ENCODE data around the gene MGAT2. TPM values are rescaled to one million over a fixed set of nuclear protein-coding genes. Genes with fewer than 3 reads are reported as not detected.
A peak's percentile ranks its signal among the peaks of the same experiment; 100 is the strongest.

MGAT2 gene
- total and polyA plus RNA-seq, 4 experiments from 2014 or later = 35.7 to 58.7 (median 50.4) TPM

DNA sequence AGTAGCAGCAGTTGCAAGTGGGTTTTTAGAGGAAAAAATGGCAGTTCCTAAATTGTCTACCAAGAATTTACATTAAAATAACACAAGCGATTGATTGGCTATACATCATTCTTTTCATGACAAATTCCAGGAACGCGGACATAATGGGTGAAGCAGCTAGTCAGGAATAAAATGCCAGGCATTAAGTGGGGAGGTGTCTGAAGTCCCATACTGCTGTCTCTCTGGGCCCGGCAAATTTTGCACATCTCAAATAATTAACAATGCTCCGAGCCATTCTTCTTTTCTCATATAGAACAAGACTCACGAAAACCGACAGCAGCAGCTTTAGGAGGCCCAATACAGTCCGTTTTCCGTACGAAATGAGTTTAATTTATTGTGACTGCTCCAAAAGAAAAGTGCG, 869 bp upstream of the MGAT2 start:
- Mint-ChIP-seq H3K4me1 (peaks cover 33 to 69% (median 42%) of the 10 kb centered on the region in 4 donors), H3K36me3 (peaks cover 14 to 62% of the 10 kb centered on the region in 2 donors), H3K9me3 (peaks cover 0 to 4% (median 0%) of the 10 kb centered on the region in 8 donors), H3K4me3 (peak overlapping the region; percentile 95 to 99 (median 96)), H3K27me3 (no peaks in the 10 kb centered on the region), H3K27ac (peak overlapping the region; percentile 98 to 100 (median 99))
- H3K27ac ChIP-seq (ENCODE audit: low read depth, low read length) = peak overlapping the region; percentile 98
- H3K36me3 ChIP-seq (ENCODE audit: insufficient read depth, low read length) = peaks cover 13% of the 10 kb centered on the region
- H3K4me3 ChIP-seq (ENCODE audit: low read length in 2 of 2) = peak overlapping the region; percentile 99 to 100
- intact Hi-C loops (cut with micrococcal nuclease) = loop anchor here (1.0 to 2.0 kb wide), 7 partner anchors 15 to 611 kb away; partner anchors contain the start of genes LRR1, RPS29, SOS2 and VCPKMT
- ChIA-PET CTCF (ENCODE audit: partially characterized antibody) (interaction anchor here (0.9 to 7.1 kb wide), 17 partner anchors 9 to 243 kb away, joined by 3 to 135 read pairs (median 7); partner anchors contain the start of genes DNAAF2, KLHDC2, LRR1 and NEMF), POLR2A (ENCODE audit: partially characterized antibody) (interaction anchor here (0.6 to 6.2 kb wide), 30 partner anchors 9 to 744 kb away, joined by 3 to 413 read pairs (median 6); partner anchors contain the start of genes DMAC2L, DNAAF2, KLHDC1 and KLHDC2)
- peaks cover 60% of the 10 kb centered on the region for H3K4me1 ChIP-seq (ENCODE audit: insufficient read depth, low read length)
- no peaks in the 10 kb centered on the region for H3K9me3 ChIP-seq (ENCODE audit: control insufficient read depth in 1 of 2, low read length in 2 of 2)
- no peak for DNase-seq
- H3K27me3 ChIP-seq (ENCODE audit: insufficient read depth, low read length) = no peaks in the 10 kb centered on the region

DNA sequence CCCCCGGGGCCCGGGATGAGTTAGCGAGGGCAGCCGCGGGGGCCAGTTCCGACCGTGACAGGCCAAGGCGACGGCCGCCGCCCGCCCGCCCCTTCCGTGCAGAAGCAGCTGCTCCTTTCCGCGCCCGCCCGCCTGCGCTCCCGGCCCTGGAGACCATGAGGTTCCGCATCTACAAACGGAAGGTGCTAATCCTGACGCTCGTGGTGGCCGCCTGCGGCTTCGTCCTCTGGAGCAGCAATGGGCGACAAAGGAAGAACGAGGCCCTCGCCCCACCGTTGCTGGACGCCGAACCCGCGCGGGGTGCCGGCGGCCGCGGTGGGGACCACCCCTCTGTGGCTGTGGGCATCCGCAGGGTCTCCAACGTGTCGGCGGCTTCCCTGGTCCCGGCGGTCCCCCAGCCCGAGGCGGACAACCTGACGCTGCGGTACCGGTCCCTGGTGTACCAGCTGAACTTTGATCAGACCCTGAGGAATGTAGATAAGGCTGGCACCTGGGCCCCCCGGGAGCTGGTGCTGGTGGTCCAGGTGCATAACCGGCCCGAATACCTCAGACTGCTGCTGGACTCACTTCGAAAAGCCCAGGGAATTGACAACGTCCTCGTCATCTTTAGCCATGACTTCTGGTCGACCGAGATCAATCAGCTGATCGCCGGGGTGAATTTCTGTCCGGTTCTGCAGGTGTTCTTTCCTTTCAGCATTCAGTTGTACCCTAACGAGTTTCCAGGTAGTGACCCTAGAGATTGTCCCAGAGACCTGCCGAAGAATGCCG, 699 bp downstream of the MGAT2 start:
- peak in 1 of 5 donors; percentile 29 for DNase-seq
- peak overlapping the region; percentile 98 for H3K27ac ChIP-seq (ENCODE audit: low read depth, low read length)
- CTCF ChIA-PET (ENCODE audit: partially characterized antibody) = interaction anchor here (1.0 to 7.1 kb wide), 18 partner anchors 10 to 241 kb away, joined by 3 to 135 read pairs (median 6); partner anchors contain the start of genes DNAAF2, KLHDC2, LRR1 and NEMF
- no peaks in the 10 kb centered on the region for H3K27me3 Mint-ChIP-seq
- H3K36me3 ChIP-seq (ENCODE audit: insufficient read depth, low read length) = peaks cover 13% of the 10 kb centered on the region
- H3K27ac Mint-ChIP-seq = peak overlapping the region; percentile 95 to 100 (median 99)
- H3K4me3 Mint-ChIP-seq = peak overlapping the region; percentile 95 to 99 (median 96)
- intact Hi-C loops (cut with micrococcal nuclease) = loop anchor here (2.0 kb wide), 1 partner anchor 610 kb away; the partner anchor contains the start of gene SOS2
- POLR2A ChIA-PET (ENCODE audit: partially characterized antibody) = interaction anchor here (0.6 to 6.2 kb wide), 30 partner anchors 11 to 899 kb away, joined by 3 to 413 read pairs (median 6); partner anchors contain the start of genes ARF6, DMAC2L, DNAAF2 and KLHDC1
- H3K4me1 Mint-ChIP-seq = peaks cover 36 to 73% (median 46%) of the 10 kb centered on the region in 4 donors
- H3K4me3 ChIP-seq (ENCODE audit: low read length in 2 of 2) = peak overlapping the region; percentile 99 to 100
- H3K4me1 ChIP-seq (ENCODE audit: insufficient read depth, low read length) = peaks cover 68% of the 10 kb centered on the region
- no peaks in the 10 kb centered on the region for H3K27me3 ChIP-seq (ENCODE audit: insufficient read depth, low read length)
- peaks cover 0 to 4% (median 0%) of the 10 kb centered on the region in 8 donors for H3K9me3 Mint-ChIP-seq
- peaks cover 14 to 59% of the 10 kb centered on the region in 2 donors for H3K36me3 Mint-ChIP-seq
- no peaks in the 10 kb centered on the region for H3K9me3 ChIP-seq (ENCODE audit: control insufficient read depth in 1 of 2, low read length in 2 of 2)

DNA sequence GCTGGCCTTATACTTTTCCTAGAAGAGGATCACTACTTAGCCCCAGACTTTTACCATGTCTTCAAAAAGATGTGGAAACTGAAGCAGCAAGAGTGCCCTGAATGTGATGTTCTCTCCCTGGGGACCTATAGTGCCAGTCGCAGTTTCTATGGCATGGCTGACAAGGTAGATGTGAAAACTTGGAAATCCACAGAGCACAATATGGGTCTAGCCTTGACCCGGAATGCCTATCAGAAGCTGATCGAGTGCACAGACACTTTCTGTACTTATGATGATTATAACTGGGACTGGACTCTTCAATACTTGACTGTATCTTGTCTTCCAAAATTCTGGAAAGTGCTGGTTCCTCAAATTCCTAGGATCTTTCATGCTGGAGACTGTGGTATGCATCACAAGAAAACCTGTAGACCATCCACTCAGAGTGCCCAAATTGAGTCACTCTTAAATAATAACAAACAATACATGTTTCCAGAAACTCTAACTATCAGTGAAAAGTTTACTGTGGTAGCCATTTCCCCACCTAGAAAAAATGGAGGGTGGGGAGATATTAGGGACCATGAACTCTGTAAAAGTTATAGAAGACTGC, 1.5 kb downstream of the MGAT2 start:
- H3K27ac Mint-ChIP-seq = peak overlapping the region; percentile 91 to 100 (median 93)
- Histone ChIP-seq H3K27ac (ENCODE audit: low read depth, low read length) (peak overlapping the region; percentile 98), H3K4me1 (ENCODE audit: insufficient read depth, low read length) (peaks cover 67% of the 10 kb centered on the region), H3K27me3 (ENCODE audit: insufficient read depth, low read length) (no peaks in the 10 kb centered on the region), H3K36me3 (ENCODE audit: insufficient read depth, low read length) (peaks cover 13% of the 10 kb centered on the region), H3K4me3 (ENCODE audit: low read length in 2 of 2) (peak overlapping the region; percentile 99 to 100), H3K9me3 (ENCODE audit: control insufficient read depth in 1 of 2, low read length in 2 of 2) (no peaks in the 10 kb centered on the region)
- intact Hi-C loops (cut with micrococcal nuclease) = no loop called here
- ChIA-PET POLR2A (ENCODE audit: partially characterized antibody) (interaction anchor here (0.8 to 6.2 kb wide), 12 partner anchors 11 to 898 kb away, joined by 3 to 413 read pairs (median 24); partner anchors contain the start of genes DNAAF2, KLHDC2, LRR1 and NEMF), CTCF (ENCODE audit: partially characterized antibody) (interaction anchor here (0.7 to 7.1 kb wide), 10 partner anchors 11 to 240 kb away, joined by 3 to 135 read pairs (median 10); partner anchors contain the start of genes DNAAF2, LRR1, NEMF and RPS29)
- H3K4me1 Mint-ChIP-seq = peaks cover 38 to 75% (median 49%) of the 10 kb centered on the region in 4 donors
- peaks cover 16 to 57% of the 10 kb centered on the region in 2 donors for H3K36me3 Mint-ChIP-seq
- no peaks in the 10 kb centered on the region for H3K27me3 Mint-ChIP-seq
- peaks cover 0 to 4% (median 0%) of the 10 kb centered on the region in 8 donors for H3K9me3 Mint-ChIP-seq
- H3K4me3 Mint-ChIP-seq = peak overlapping the region; percentile 95 to 99 (median 96)
- no peak for DNase-seq

DNA sequence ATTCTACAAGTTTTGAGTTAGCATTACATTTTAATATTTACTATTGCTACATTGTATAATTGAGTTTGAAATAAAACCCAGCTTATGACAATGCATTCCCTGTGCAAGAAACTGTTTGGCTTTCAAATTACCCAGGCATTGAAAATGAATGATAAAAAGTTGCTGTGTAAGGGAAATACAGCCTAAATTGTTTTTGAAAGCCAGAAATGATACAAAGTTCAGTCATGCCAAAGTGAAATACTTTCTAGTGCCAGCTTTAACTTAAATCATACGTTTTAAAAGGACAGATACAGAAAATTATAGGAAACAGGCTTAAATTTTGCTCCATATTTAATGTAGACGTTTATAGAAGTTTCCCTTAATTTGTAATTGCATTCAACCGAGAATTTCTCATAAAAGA, 2.8 kb downstream of the MGAT2 start:
- Histone ChIP-seq H3K4me1 (ENCODE audit: insufficient read depth, low read length) (peaks cover 60% of the 10 kb centered on the region), H3K27me3 (ENCODE audit: insufficient read depth, low read length) (no peaks in the 10 kb centered on the region), H3K36me3 (ENCODE audit: insufficient read depth, low read length) (peaks cover 4% of the 10 kb centered on the region), H3K27ac (ENCODE audit: low read depth, low read length) (peak overlapping the region; percentile 98), H3K9me3 (ENCODE audit: control insufficient read depth in 1 of 2, low read length in 2 of 2) (no peaks in the 10 kb centered on the region), H3K4me3 (ENCODE audit: low read length in 2 of 2) (peak overlapping the region in 1 of 2 donors; percentile 2)
- H3K36me3 Mint-ChIP-seq = peaks cover 11 to 53% of the 10 kb centered on the region in 2 donors
- H3K9me3 Mint-ChIP-seq = peaks cover 0 to 4% (median 0%) of the 10 kb centered on the region in 8 donors
- CTCF ChIA-PET (ENCODE audit: partially characterized antibody) = interaction anchor here (1.5 to 7.1 kb wide), 2 partner anchors 10 to 229 kb away, joined by 5 to 135 read pairs; partner anchors contain the start of genes DNAAF2 and NEMF
- no peak for DNase-seq
- peak overlapping the region; percentile 72 to 98 (median 88) for H3K4me3 Mint-ChIP-seq
- POLR2A ChIA-PET (ENCODE audit: partially characterized antibody) = interaction anchor here (0.9 to 6.2 kb wide), 4 partner anchors 10 to 229 kb away, joined by 3 to 413 read pairs (median 104); partner anchors contain the start of genes DNAAF2, LRR1, NEMF and RPS29
- no peaks in the 10 kb centered on the region for H3K27me3 Mint-ChIP-seq
- peaks cover 35 to 69% (median 45%) of the 10 kb centered on the region in 4 donors for H3K4me1 Mint-ChIP-seq
- intact Hi-C loops (cut with micrococcal nuclease) = no loop called here
- peak overlapping the region; percentile 89 to 100 (median 93) for H3K27ac Mint-ChIP-seq

DNA sequence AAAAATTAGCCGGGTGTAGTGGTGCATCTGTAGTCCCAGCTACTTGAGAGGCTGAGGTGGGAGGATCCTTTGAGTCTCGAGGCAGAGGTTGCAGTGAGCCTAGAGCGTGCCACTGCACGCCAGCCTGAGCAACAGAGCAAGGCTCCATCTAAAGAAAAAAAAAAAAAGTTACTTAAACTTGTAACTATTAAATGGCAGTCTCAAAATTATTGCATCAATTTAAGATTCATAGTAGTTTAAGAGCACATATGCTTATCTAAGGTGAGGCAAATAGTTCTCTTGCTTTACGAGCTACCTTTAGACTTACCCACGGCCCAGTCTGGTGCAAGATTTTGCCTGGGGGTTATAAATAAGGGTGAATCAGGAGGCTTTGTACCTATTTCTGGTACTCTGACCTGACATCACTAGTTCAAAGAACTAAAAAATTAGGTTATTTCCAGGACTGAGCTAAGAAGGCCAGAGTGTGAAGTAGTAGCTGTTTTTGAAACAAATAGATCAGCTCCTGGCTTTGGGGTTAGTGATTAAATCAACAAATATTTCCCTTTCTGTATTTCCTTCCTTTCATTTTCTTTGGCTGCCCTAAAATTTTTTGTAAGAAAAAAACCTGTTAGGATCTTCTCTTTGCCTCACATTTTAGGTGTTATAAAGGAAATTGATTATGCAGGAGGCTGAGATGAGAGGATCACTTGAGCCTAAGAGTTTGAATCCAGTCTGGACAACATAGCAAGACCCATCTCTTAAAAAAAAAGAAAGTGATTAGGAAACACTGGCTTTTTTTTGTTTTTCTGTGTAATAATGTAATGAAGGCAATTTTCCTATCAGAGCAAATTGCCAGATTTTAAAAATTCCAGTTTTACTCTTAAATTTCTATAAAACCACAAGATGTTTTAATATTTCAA, 3.6 kb downstream of the MGAT2 start:
- peak; percentile 33 to 80 (median 38) for DNase-seq
- Histone ChIP-seq H3K4me3 (ENCODE audit: low read length in 2 of 2) (peak overlapping the region; percentile 2 to 32), H3K4me1 (ENCODE audit: insufficient read depth, low read length) (peaks cover 53% of the 10 kb centered on the region), H3K27ac (ENCODE audit: low read depth, low read length) (peak overlapping the region; percentile 98), H3K9me3 (ENCODE audit: control insufficient read depth in 1 of 2, low read length in 2 of 2) (no peaks in the 10 kb centered on the region), H3K27me3 (ENCODE audit: insufficient read depth, low read length) (no peaks in the 10 kb centered on the region), H3K36me3 (ENCODE audit: insufficient read depth, low read length) (no peaks in the 10 kb centered on the region)
- intact Hi-C loops (cut with micrococcal nuclease) = no loop called here
- H3K36me3 Mint-ChIP-seq = peaks cover 5 to 45% of the 10 kb centered on the region in 2 donors
- peak overlapping the region; percentile 72 to 98 (median 88) for H3K4me3 Mint-ChIP-seq
- POLR2A ChIA-PET (ENCODE audit: partially characterized antibody) = interaction anchor here (1.4 to 6.2 kb wide), 3 partner anchors 9 to 39 kb away, joined by 10 to 413 read pairs (median 197); partner anchors contain the start of genes DNAAF2, LRR1 and RPS29
- peaks cover 0 to 4% (median 0%) of the 10 kb centered on the region in 8 donors for H3K9me3 Mint-ChIP-seq
- H3K27ac Mint-ChIP-seq = peak overlapping the region; percentile 89 to 100 (median 93)
- H3K4me1 Mint-ChIP-seq = peaks cover 28 to 66% (median 42%) of the 10 kb centered on the region in 4 donors
- CTCF ChIA-PET (ENCODE audit: partially characterized antibody) = interaction anchor here (0.7 to 7.1 kb wide), 6 partner anchors 9 to 228 kb away, joined by 3 to 135 read pairs (median 4); partner anchors contain the start of genes DNAAF2, KLHDC2, NEMF and POLE2
- no peaks in the 10 kb centered on the region for H3K27me3 Mint-ChIP-seq
